Cerebellar cortex (tissue), 1 donor: ENCODE data around the gene RPRD1B.
"Not testable (repeated sequence)": the region's sequence is repeated elsewhere in the genome, so short reads cannot be mapped to it uniquely, and the experiment has no call there.

Experiments used
- DNase-seq: peaks from one replicate; pipeline ENCODE4 v3.0.0-alpha.2; 2015; ENCODE audit warnings: low spot score

The RPRD1B gene

GRCh38 chr20:38001173-38001875 is 32.2 kb upstream of the RPRD1B start:
- no peak for DNase-seq

DNA sequence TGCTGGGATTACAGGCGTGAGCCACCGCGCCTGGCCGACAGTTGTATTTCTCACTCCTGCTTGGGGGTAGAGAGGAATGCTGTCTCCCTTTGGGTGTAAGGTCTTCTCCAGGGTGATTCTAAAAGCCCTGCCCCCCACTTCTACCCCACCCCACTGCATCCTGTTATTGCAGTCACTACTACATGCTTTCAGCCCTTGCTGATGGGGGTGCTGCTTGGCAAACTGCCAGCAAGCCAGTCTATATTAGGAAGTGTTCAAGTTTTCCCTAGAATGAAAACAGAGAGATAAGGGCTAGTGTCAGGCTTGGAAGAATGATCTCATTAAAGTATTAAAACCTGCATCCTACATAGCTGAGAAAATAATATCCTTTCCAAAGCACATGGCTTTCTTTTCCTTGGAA is 31.6 kb upstream of the RPRD1B start:
- DNase-seq: no peak

DNA sequence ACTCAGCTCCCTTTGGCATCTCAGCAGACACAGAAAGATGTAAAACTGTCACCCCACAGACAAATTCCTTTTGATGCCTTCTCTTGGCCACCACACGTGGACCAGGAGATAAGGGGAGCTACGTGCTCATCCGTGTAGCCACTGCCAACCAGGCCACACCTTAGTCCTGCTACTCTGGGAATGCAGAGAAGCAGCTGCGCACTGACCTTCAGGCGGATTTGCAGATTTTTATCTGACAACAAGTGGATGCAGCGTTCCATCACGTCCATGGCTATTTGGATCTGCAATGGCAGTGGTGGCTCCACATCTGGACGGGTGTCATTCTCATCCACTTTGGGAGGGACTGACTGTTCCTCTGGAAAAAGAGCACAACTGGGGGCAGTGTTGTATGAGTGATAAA is 31.1 kb upstream of the RPRD1B start:
- no peak for DNase-seq

DNA sequence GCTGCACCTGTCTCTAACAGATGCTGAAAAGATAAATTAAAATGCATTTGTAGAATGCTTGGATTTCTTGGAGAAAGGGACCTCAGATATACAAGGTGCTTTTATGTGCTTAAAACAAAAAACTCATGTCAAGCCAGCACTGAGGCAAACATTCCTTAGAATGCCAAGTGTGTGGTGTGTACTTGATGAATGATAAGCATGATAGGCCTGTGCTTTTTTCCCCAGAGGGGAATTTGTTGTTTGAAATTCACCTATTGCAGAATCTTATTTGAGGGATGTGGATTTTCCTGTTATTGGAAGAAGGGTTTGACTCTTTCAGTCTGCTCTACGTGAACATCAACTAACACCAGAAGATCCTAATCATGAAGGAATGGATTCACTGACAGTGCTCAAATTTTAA is 29.1 kb upstream of the RPRD1B start:
- no peak for DNase-seq

DNA sequence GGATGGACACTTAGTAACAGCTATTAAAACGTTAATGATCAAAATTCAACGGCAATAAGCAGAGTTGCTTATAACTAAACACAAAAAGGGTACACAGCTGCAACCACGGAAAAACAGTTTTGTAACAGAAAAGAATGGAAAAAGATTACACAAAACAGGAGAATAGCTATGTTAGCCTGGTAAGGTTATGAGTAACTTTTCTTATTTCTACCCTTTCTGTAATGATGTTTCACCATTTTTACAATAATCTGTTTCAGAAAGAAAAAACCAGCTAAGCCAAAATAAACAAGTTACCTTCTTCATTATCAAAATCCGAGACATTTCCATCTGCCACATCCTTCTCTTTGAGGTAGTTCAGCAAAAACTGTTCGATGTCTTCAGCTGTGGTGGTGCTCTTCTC is 27.6 kb upstream of the RPRD1B start:
- no peak for DNase-seq

DNA sequence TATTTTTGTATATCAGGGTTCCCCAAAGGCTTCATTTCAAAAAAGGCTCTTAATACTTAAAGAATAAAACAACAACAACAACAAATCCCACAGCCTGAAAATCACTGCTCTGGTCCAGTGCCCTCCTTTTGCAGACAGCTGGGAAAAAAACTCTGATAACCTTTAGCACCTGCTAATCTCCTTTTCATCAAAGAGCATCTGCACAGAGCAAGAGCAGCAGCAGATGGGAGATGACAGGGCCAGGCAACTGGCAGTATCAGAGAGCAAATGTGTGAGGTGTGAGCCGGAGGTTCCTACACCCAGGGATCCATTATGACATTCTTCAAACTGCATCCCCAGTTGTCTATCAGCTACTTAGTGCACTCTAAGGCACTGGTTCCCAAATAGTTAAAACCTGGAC is 26.0 kb upstream of the RPRD1B start:
- DNase-seq: no peak

- no peak for DNase-seq
These were observed 25.2 kb upstream of the RPRD1B start for GRCh38 chr20:38008233-38008944.

DNA sequence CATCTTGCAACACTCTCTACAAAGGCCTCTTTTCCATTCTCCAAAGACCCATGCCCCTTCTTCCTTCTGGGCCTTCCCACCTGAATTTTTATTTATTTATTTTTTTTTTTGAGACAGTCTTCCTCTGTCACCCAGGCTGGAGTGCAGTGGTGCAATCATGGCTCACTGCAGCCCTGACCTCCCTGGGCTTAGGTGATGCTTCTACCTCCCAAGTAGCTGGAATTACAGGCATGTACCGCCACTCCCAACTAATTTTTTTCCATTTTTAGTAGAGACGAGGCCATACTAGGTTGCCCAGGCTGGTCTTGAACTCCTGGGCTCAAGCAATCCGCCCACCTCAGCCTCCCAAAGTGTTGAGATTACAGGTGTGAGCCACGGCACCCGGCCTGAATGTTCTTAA is 24.1 kb upstream of the RPRD1B start:
- DNase-seq: not testable (repeated sequence)

GRCh38 chr20:38011696-38012095 is 21.9 kb upstream of the RPRD1B start:
- no peak for DNase-seq

GRCh38 chr20:38012332-38012731 is 21.2 kb upstream of the RPRD1B start:
- no peak for DNase-seq

DNA sequence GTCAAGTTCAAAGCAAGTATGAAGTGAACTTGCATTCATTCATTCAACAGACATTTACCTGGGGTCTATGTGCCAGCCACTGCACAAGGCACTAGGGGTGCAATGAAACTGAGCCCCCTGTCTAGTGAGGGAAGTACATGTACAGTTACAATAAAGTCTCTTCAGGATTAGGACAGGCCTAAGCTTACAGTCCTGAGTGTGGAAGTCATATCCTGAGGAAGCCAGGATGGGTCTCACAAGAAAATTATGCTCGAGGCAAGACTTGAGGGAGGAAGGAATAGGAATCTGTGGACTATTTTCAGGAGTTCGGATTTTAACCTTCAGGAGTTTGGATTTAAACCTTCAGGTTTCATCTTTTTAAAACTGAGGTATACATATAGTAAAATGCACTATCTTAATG is 19.7 kb upstream of the RPRD1B start:
- DNase-seq: no peak

DNA sequence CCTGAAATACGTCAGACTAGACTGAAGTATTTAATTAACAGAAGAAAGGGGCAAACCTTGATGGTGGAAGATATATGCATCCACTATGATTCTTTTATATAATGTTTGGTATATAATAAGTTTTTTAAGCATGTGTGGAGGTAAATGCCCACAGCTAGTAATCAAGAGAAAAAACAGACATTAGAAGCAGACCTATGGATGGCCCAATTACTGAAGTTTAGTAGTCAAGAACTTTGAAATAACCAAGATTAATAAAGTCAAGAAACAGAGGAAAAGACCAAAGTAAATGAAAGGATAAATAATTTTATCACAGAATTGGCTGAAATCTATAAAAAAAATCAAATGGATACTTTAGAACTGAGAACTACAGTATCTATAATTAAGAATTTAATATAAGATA is 15.6 kb upstream of the RPRD1B start:
- no peak for DNase-seq

DNA sequence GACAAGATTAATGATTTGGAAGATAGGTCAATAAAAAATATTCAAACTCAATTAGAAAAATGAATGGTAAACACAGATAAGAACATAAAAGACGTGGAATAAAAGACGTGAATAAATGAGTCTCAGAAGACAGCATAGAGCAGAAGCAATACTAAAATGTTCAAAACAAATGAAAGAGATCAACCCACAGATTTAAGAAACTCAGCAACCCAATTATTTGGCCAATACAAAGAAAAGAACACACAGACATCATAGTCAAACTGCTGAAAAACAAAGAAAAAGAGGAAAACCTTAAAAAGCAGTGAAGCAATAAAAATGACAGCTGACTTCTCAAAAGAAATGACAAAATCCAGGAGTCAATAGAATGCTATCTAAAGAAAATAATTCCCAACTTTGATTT is 15.2 kb upstream of the RPRD1B start:
- no peak for DNase-seq

DNA sequence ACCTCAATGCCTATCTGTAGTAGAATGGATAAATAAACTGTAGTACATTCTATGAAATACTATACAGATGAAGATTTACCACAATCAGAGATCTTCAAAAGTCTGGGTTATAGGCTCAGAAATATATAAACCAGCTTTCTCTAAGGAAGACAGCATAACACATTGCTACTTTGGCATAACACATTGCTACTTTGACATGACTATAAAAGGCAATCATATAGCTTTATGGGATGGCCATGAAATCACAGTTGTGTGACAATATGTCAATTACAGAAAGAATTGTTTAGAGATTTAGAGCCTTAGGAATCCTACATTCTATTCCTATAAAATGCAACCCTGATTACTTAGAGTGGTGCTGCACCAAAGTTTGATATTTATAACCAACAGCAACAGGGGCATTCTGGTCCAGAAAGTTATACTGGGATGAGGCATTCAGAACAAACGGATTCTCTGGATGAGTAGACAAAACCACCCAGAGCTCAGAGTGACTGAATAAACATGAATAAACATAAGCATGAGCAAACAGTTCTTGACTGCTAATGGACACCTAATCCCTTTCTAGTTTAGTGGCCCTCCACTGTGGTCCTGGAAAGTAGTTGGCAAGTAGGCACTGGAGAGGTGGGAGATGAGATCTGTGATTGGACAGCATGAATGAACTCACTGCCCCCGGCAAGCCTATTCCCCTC is 12.3 kb upstream of the RPRD1B start:
- no peak for DNase-seq

DNA sequence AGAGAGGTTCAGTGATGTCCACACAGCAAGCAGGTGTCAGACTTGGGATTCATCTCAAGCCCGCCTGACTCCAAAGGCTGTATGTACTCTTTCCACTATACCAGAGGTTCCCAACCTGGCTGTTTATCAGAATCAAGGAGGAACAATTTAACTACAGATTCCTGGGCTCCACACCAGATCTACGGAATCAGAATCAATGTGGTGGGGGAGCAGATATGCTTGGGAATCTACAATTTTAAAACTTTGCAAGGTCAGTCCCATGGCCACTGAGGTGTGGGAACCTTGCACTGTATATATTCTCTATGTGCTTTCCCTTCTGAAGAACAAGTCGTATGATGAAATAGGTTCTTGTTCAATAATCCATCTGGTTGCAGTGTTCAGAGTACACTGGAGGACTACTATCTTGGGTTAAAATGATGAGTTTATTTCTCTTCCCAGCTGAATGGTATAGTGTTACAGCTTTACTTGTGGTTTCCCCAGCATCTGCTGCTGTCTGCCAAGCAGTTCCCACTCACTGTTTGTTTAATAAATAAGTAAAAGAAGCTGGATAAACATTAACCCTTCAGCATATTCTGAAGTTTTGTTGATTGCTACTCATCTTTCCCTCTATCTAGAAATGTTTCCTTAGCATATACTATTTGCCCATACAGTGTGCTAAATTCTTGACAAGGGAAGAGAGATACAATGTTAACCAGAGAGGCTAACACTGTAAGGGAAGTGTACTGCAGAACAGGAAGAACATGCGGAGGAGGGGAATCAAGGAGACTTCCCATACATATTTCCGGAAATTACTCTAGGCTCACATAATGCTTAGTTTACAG is 10.2 kb upstream of the RPRD1B start:
- no peak for DNase-seq

GRCh38 chr20:38024496-38024895 is 9.1 kb upstream of the RPRD1B start:
- no peak for DNase-seq

DNA sequence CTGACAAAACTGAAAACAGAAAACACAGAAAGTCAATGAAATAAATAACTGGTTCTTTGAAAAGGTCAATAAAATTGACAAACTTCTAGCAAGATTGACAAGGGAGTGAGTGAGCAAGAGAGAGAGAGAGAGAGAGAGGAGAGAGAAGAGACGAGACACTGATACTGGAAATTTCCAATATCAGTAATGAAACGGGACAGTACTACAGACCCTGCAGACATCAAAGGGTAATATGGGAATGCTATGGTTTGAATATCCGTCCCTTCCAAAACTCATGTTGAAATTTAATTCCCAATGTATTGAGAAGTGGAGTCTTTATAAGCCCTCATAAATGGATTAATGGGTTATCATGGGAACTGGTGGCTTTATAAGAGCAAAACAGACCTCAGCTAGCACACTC is 4.1 kb upstream of the RPRD1B start:
- DNase-seq: no peak

- no peak for DNase-seq
These were observed 1.6 kb upstream of the RPRD1B start for GRCh38 chr20:38031957-38032356.

DNA sequence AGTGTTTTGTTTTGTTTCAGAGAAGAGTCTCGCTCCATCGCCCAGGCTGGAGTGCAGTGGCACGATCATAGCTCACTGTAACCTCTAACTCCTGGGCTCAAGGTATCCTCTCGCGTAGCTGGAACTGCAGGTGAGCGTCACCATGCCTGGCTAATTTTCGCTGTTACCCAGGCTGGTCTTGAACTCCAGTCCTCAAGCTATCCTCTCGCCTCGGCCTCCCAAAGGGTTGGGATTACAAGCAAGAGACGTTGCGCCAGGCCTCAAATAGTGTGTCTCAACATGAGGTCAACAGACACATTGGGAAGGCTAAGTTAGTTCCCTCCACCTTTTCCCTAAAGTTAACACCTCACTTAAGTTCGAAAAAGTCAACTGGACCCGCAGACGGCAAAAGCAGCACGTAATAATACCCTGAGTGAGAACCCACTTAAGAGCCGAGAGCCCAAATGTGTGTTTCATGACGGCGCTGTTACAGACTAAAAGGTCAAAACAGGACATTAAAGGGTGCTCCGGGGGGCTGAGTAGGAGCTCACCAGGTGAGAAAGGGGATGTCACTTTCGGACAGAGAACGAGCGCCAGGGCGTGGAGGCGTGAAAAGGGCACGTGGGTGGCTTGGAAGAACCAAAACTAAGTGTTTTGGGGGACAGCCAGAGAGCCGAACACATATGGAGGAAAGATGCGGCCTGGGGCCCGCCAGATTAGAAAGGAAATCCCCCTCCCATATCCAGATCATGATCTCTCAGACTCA is 789 bp upstream of the RPRD1B start:
- DNase-seq: no peak

DNA sequence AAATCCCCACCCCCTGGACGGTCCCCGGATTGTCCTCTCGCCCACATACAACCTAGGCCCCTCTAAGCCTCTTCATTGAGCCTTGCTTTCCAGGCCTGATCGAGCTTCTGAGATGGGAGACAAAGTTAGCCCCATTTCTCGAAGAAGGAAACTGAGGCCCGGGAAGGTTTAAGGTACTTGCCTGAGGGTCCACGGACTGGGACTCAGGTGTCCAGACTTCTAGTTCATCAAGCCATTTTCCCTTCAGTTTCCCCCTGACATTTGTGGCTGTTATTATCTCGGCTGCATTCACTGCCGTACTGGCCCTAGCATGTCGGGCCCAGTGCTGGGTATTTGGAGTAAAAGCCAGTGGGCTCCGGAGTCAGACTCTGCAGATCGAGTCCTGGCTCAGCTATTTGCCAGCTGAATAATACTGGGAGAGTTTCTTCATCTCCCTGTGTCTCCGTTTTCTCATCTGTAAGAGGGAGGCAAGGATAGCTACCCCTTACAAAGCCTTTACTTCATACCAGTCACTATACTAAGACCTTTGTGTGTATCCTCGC is 633 bp downstream of the RPRD1B start:
- peak; percentile 14 for DNase-seq

DNA sequence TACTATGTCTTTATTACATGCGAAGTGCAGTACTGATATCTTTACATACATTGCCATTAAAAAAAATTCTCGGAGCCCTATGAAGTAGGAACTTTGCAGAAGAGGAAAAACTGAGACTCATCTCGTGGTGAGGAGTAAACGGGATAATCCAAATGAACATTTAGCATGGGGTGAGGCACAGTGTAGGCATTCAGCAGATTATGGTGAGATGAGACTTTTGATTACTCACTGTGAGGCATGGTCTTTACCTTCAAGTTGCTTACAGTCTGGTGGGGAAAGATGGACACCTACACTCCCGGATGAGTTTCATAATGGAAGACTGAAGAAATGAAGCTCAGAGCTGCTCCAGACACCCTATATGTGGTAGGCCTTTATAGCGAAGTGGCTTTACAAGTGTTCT is 1.4 kb downstream of the RPRD1B start:
- DNase-seq: no peak
